HG03442 (cell line): ENCODE results near the gene MAP3K1.
"Not testable (repeated sequence)": the region's sequence is repeated elsewhere in the genome, so short reads cannot be mapped to it uniquely, and the experiment has no call there.

ENCODE experiments used
- ATAC-seq: cut with Tn5 transposase; IDR thresholded peaks from one replicate; pipeline ENCODE4 v1.9.1; 2021; ENCODE audit warnings: mild to moderate bottlenecking, moderate library complexity; ENCODE audit not compliant: unreplicated experiment

The MAP3K1 gene

DNA sequence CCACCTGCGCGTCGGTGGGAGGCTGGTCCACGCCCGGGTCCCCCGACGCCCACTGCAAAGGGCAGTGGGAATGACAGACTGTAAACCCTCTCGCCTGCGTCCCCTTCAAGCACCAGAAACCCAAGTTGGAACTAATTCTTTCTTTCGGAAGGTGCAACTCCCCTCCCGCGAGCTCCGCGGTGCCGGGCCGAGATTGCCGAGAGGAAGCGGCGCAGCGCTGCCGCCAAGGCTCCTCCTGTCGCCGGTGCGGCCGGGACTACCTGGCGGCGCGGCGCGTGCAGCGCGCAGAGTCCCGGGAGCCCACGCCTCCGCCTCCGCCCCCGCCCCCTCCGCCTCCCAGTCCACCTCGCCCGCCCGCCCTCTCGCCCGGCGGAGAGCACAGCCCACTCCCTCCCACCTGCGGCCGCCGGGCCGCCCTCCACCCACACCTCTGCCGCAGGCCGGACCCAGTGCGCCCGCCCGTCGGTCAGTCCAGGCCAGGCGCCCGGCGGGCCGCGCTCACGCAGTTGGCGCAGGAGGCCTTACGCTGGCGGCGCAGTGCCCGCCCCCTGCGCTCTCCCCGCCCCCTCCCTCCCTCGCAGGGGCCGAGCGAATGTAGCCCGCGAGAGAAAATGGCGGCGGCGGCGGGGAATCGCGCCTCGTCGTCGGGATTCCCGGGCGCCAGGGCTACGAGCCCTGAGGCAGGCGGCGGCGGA lies at the start of gene MAP3K1:
TSS of gene MAP3K1 (plus strand) at position 587 of the 695 bp plus-strand sequence. CDS start at position 612, 25 bp downstream.
- ATAC-seq = peak; percentile 50

- no peak for ATAC-seq
Observed at GRCh38 chr5:56766926-56767325, 48.4 kb upstream of the MAP3K1 start.

DNA sequence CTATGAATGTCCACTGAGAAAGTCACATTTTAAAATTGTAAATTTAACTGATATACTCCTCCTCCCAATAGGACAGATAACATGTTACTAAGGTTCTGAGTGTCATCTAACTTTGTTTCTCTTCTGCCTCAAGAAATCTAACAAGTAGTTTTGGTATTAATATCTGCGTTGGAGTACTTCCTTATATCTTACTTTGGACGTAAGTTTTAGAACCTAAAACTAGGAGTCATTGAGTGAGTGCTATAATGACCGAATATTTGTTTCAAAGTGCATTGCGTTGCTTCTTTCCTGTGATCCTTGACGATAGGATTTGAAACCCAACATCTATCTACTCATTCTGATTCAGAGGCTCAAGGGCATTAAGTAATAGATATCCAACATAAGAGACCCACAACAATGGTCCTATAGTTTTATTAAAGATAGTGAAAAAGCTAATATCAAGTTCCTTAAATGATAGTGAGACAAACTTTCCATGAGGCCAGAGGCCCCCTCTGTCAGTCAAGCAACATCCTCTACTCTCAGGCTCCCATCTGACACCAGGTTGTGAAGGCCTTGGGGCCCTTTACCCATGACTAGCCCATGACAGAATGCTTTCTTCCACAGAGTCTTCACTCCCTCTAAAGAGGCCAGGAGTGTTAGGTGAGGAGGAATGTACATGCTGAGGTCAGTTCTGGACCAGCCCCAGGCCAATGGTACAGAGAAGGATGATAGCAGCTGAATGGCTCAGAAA lies 45.3 kb upstream of the MAP3K1 start:
- no peak for ATAC-seq

DNA sequence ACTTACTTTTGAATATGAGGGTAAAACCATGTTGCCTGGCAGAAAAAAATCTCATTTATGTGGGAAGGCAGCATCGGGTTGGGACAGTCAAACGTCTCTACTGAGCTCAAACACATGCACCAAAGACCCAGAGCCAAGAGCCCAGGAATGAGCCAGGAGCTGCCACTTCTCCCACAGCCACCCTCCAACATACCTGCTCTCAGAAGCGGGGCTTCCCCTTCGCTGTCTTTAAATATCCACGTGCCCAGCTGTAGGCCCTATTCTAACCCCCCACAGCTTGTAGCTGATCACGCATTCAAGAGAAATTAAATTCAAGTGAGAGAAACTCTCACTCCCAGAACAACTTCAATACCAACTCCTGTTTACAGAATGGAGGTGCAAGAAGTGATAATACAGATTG lies 42.6 kb upstream of the MAP3K1 start:
- ATAC-seq = no peak

DNA sequence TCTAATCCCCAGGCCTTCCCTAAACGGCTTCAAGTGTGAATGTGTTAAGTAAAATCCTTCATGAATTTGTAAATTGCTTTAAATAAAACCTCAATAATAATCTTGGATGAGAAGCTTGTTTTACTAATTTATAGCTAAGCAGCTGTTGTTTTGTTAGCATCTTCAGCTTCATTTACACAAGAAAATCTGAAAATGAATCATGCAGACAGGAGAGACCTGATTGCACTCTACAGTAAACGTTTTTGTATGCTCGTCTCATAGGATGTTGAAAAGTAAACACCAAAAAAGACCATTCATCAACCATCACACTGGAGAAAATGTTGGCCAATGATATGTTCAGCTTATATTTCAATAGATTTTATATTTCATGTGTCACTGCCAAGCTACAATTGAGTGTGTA lies 40.4 kb upstream of the MAP3K1 start:
- ATAC-seq = no peak

DNA sequence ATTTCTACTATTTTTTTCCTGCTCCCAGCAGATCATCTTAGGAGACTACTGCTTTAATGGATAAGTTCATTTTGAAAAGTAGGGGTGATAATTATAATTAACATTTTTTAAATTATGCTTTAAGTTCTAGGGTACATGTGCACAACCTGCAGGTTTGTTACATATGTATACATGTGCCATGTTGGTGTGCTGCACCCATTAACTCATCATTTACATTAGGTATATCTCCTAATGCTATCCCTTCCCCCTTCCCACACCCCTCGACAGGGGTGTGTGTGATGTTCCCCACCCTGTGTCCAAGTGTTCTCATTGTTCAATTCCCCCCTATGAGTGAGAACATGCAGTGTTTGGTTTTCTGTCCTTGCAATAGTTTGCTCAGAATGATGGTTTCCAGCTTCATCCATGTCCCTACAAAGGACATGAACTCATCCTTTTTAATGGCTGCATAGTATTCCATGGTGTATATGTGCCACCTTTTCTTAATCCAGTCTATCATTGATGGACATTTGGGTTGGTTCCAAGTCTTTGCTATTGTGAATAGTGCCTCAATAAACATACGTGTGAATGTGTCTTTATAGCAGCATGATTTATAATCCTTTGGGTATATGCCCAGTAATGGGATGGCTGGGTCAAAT lies 39.0 kb upstream of the MAP3K1 start:
- ATAC-seq = not testable (repeated sequence)

DNA sequence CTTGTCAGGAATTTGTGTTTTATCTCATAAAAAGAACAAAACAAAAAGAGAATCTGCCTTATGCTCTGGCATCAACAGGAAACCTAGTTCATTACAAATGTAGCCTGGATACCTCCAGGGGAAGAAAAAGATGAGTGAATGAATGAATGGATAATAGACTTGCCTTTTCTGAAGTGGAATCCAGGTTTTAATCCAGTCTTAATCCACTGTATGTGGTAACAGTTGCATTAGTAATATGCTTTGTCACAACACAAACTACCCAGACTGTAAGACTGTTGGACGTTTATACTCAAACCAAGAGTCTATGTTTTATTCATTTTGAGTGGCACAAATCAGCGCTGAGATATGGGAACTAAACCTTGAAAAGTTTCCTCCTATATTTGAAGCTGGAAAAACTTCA lies 32.1 kb upstream of the MAP3K1 start:
- no peak for ATAC-seq

- ATAC-seq = no peak
Observed at GRCh38 chr5:56786346-56786745, 29.0 kb upstream of the MAP3K1 start.

DNA sequence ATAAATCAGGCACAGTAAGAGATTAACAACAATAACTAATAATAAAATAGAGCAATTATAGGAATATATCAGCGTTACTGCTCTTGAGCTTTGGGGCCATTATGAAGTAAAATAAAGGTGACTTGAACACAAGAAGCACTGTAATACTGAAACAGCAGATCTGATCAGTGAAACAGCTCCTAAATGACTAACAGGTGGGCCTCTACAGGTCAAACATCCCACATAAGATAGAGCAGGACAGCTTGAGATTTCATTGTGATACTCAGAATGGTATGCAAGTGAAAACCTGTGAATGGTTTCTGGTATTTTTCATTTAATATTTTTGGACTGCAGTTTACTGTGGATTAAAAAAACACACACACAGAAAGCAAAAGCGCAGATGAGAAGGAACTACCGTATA lies 24.0 kb upstream of the MAP3K1 start:
- ATAC-seq = peak; percentile 95

- no peak for ATAC-seq
Observed at GRCh38 chr5:56798521-56798920, 16.8 kb upstream of the MAP3K1 start.

GRCh38 chr5:56800186-56800585 lies 15.2 kb upstream of the MAP3K1 start:
- ATAC-seq = no peak

- no peak for ATAC-seq
Observed at GRCh38 chr5:56801256-56801655, 14.1 kb upstream of the MAP3K1 start.

GRCh38 chr5:56802205-56802604 lies 13.1 kb upstream of the MAP3K1 start:
- ATAC-seq = no peak

GRCh38 chr5:56803025-56803424 lies 12.3 kb upstream of the MAP3K1 start:
- no peak for ATAC-seq

GRCh38 chr5:56803894-56804293 lies 11.5 kb upstream of the MAP3K1 start:
- ATAC-seq = no peak

- ATAC-seq = no peak
Observed at GRCh38 chr5:56807679-56808078, 7.7 kb upstream of the MAP3K1 start.

DNA sequence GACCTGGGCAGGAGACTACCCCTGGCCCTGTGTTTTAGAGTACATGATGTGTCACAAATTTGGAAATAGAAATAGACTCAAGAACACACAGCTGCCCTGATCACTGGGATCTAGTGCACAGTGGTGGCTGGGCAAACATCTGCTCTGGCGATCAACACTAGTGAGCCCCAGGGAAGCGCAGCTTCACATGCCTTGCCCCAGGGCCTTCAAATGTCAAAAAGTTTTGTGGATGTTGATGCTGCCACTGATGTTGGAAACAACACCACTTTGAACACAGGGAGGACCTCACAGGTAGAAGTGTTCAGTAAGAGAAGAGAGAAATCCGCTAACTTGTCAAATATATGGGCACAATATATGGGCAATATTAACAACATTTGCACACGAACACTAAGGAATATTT lies 7.1 kb upstream of the MAP3K1 start:
- ATAC-seq = no peak

DNA sequence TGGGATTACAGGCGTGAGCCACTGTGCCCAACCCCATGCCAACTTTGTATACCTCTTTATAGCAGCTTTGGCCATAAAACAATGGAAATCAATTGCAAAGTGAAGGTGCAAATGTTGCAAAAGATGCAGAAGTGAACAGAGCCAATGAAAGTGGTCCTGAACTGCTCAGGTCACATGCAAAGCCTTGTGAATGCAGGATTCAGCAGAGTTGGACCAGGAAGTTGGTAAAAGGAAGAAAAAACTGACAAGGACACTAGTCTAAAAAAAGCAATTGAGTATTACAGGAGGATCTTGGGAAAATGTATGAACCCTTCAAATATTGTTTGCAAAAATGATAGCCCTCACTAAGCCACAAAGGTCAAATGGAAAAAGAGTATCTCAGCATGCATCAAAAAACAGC lies 4.5 kb upstream of the MAP3K1 start:
- no peak for ATAC-seq

GRCh38 chr5:56812110-56812509 lies 3.2 kb upstream of the MAP3K1 start:
- no peak for ATAC-seq

DNA sequence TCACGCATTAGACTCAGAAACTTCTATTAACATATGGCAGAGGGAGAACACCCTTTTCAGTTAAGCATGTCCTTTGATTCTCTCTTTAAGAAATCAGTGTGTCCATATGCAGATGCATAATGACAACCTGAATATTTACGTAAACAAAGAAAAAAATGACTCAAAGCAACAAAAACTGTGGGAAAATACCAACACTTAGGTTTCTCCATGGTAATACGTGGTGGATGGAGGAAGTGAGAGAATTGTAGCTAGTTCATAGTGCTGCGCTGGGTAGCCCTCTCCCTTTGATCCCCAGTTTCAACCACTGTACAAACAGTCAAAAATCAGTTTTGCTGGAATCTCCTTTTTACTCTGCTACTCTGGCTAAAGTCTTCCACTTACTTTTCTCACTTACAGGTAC lies 2.0 kb upstream of the MAP3K1 start:
- ATAC-seq = no peak

- ATAC-seq = no peak
Observed at GRCh38 chr5:56814361-56814962, 887 bp upstream of the MAP3K1 start.
